ENCODE data around the gene CEP44.

Gene CEP44

DNA sequence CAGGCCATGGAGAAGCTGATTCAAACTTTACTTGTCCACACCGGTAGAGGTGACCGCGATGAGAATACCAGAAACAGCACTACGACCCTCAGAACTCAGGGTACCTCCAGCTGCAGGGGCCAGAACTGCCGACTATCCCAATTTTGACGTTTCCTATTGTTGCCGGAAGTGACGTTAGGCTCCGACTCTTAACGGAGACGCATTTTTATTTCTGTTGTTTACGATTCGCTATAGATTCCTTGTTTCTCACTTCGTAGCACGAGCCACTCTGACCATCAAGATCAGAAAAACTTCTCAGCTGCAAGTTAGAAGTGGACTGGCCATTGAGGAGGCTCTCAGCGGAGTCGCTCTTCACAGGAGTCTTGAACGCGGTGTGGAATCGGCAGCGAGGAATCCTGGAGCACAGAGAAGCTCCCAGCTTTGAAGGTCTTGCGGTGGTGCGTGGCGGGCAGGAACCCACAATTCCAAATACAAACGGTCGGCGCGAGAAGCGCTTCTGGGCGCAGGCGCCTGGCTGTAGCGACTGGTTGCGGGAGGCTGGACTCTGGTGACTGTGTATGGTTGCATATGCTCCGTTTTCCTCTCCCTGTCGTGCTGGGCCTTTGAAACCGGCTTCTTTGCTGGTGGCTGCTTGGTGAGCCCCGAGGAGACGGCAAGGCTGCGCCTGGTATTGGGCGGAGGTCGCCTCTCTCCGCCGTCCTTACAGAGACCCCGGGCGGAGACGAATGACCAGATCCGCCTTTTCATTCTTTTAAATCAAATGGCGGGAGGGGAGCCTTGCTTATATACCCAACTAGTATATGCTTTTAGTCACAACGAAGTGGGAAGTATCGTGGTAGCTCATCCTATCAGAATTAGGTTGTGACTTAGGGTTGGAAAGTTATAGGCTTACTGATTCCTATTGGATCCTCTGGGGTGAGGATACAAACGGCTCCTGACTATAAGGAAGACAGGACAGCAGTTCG, at the start of gene CEP44, which contains the start of gene FBXO8:
Gene CEP44 (plus strand): TSS at position 405 of the 965 bp plus-strand sequence. CDS start 15,211 bp downstream, outside the sequence.
Gene FBXO8 (minus strand): TSS at position 161 of the 965 bp plus-strand sequence. CDS start 20,575 bp downstream, outside the sequence.
- no peak for FAIRE-seq

- no peak for FAIRE-seq
These were observed 47.4 kb upstream of the CEP44 start for GRCh38 chr4:174236359-174236758.

GRCh38 chr4:174241162-174241561, 42.5 kb upstream of the CEP44 start:
- FAIRE-seq = no peak

DNA sequence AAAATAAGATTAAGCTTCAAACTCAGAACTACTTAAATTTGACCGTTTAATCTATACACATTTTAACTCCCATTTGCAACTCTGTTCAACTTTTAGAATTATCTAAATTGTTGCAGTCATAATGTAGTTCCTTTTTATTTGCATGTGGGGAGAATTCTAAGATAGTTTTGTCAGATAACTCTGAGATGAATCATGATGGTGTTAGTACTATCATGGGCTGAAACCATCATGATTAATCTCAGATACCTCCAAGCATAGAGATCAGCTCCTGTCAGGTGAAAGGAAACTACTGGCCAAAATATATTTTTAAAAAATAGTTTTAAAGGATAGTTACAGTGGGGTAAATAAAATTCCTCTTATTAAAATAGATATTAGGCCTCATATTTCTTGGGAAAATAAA, 39.3 kb upstream of the CEP44 start:
- FAIRE-seq = no peak

GRCh38 chr4:174245714-174246113, 38.0 kb upstream of the CEP44 start:
- FAIRE-seq = no peak

DNA sequence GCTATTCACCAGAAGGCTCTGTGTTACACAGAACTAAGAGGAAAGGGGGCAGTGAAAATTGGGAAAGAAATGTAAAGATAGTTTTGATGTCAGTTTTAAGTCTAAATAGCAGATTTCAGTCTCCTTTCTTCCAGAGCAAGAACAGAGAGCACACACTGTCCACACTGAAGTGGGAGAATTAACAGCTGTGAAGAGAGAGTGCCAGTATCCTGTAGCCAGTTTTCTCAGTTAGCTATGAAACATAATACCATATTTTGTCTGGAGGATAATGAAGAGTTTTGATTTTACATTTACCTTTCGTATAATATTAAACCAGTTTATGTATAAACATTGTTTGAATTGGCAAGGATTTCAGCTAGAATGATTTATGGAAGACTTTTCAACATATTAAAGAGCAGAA, 35.3 kb upstream of the CEP44 start:
- no peak for FAIRE-seq

GRCh38 chr4:174252412-174252811, 31.3 kb upstream of the CEP44 start:
- FAIRE-seq = no peak

DNA sequence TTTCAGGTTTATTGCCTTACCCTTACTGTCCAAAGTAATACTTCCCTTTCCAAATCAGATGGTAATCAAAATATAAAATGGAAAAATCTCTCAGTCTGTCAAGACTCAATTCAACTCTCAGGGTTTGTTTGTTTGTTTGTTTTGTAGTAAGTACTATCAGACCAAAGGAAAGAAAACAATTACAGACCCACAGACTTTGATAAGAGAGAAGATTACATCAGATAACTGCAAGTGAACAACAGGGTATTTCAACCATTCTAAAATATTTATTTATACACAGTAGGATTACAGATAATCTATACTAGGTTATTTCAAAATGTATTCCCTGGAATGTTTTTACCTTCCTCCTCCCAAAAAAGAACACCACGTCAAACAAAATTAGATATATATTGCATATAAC, 29.1 kb upstream of the CEP44 start:
- no peak for FAIRE-seq

DNA sequence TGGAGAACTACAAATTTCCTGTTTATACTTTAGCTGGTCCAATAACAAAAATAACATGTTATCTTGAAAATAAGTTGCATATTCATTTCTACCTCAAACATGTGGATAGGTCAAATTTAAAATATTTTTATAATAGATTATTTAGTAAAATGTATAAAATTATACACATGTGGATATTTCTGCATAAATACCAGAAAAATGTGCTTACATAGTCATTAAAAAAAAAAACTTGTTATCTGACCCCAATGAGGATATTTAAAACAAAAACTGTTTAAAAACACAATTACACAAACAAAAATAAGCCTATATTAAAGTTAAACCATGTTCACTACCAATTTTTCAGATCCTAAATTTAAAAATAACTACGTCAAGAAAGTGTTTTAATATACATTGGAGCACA, 28.3 kb upstream of the CEP44 start:
- FAIRE-seq = peak; percentile 41

DNA sequence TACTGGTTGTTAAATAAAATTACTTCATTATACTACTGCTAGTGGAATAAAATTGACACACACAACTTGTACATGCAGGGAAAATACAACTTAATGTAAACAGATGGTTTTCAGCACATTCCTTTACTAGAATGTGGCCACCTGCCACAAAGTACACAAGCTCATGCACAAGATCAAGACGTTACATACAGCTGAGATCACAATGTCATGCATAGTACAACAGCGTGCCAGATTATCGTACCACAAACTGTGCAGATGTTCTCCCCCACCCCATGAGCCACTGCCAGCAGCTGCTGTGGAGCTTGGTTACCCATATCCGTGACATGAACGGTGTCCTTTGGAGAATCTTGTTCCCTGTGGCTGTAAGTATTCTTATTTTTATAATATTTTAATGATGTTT, 27.9 kb upstream of the CEP44 start:
- no peak for FAIRE-seq

DNA sequence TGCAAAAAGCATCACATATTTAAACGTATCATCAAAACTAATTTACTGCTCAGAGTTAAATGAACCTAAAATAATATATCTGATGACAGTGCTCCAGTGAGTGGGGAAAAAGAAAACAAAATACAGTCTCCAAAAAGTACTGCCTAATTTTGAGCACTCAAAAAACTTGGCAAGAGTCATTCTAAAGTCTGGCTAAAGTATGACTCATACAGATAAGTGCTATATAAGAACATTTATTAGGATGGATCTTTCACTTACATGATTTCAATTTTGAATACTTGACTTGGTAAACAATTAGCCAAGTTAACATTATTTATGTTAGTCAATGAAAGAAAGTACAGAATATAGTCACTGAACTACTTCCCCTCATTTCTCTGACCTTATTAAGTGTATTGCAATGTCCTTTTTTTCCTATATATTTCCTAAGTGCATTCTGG, 27.4 kb upstream of the CEP44 start:
- FAIRE-seq = no peak

DNA sequence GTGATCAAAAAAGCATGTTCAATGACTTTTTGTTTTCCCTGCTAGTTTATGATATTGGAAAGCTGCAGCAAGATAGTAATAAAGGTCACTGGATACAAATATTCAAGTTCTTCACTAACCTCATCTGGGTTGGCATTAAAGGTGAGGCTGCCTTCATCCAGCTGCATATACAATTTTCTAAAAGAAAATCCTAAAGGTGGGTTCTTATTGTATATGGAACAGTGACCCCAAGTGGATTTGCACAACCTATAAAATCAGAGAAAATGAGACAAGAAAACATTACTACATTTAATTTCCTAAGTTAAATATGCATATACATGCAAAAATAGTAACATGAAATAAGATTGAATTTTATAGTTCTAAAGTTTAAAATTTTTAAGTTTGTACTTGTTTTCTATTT, 24.1 kb upstream of the CEP44 start:
- FAIRE-seq = no peak

DNA sequence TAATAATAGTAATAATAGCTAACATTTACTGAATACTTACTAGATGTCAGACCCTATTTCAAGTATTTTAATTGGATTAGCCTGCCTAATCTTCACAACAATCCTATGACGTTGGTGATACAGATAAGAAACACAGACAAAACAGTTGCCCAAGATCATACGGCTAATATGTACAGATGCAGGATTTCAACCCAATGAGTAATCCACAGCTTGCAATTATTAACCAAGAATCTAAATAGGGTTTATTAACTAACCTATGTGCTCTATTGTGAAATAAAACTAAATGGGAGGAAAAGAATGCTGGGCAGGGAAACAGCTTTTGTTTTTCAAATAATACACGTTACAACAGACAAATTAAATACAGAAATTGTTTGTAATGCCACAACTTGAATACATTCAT, 23.6 kb upstream of the CEP44 start:
- FAIRE-seq = no peak

- FAIRE-seq = peak; percentile 97
These were observed 22.3 kb upstream of the CEP44 start for GRCh38 chr4:174261432-174261831.

- no peak for FAIRE-seq
These were observed 20.9 kb upstream of the CEP44 start for GRCh38 chr4:174262624-174263444.

GRCh38 chr4:174263445-174263736, 20.3 kb upstream of the CEP44 start:
- no peak for FAIRE-seq

DNA sequence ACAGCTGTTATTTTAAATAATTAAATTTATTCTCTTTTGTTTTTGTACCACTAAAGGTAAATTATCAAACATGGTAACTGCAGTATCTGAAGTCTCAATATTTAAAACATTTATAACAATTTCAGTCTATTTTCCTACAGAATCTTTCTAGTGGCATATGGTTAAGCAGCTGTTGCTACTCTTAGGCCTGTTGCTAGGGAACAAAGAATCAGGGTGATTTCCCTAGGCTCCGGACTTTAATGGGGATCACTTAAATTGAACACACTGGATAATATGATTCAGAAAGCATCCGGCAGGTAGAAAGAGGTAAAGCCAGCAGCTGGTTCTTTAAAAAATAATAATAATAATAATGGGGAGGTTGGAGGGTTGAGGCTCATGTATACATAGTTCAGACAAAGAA, 17.8 kb upstream of the CEP44 start:
- FAIRE-seq = no peak

GRCh38 chr4:174266416-174266815, 17.3 kb upstream of the CEP44 start:
- no peak for FAIRE-seq

- no peak for FAIRE-seq
These were observed 9.8 kb upstream of the CEP44 start for GRCh38 chr4:174273930-174274329.

- no peak for FAIRE-seq
These were observed 9.3 kb upstream of the CEP44 start for GRCh38 chr4:174274436-174274835.

DNA sequence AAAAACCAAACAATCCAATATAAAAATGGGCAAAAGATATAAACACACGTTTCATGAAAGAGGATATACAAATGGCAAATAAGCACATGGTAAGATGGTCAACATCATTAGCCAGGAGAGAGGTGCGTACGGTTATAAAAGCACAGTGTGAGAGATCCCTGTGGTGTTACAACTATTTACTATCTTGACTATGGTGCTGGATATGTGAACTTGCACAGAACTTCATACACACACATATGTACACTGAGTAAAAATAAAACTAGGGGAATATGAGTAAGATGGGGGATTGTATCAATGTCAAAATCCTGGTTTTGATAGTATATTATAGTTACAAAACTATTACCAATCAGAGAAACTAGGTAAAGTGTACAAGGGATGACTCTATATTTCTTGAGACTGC, 8.6 kb upstream of the CEP44 start:
- no peak for FAIRE-seq

DNA sequence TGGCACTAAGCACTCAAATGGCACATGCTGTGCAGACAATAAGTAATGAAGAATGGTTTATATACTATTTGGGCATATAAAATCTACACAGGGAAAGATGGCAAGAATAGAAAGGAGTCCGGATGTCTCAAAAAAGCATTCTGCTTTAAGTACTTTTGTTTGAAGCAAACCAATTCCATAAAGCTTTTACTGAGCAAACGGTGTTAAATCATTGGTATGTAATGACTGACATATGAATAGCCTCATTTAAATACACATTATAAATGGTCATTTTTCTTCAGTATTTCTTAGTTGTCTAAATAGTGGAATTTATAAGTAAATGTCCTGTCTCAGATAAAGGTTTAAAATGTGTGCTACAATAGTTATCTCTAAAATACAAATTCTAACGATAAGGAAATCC, 6.3 kb upstream of the CEP44 start:
- FAIRE-seq = peak; percentile 75

GRCh38 chr4:174278467-174278866, 5.2 kb upstream of the CEP44 start:
- no peak for FAIRE-seq

Measured in colon (tissue), 2 donors.